NCI-H524 (cell line): ENCODE measurements around the gene SYT12.
A peak's percentile ranks its signal among the peaks of the same experiment; 100 is the strongest.
"Not testable (repeated sequence)": the region's sequence is repeated elsewhere in the genome, so short reads cannot be mapped to it uniquely, and the experiment has no call there.

Experiments
- DNase-seq, 2 experiments: peaks; one replicate each; lab custom pipeline; 2025; lab: John Stamatoyannopoulos, UW

Gene SYT12

GRCh38 chr11:66996609-66997273, 26.2 kb upstream of the SYT12 start:
- DNase-seq: peak; percentile 23 to 37

DNA sequence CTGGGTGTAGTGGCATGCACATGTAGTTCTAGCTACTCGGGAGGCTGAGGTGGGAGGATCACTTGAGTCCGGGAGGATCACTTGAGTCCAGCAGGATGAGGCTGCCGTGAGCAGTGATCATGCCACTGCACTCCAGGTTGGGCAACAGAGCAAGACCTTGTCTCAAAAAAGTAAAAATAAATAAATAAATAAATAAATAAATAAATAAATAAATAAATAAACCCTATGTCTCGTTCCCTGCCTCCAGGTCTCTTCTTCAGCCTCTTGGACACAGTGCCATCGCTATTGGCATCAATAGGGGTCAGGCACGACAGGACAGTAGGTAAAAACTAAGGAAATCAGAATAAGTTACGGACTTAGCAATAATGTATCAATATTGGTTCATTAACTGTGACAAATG, 23.4 kb upstream of the SYT12 start:
- no peak for DNase-seq

GRCh38 chr11:67001332-67001731, 21.6 kb upstream of the SYT12 start:
- no peak for DNase-seq

- DNase-seq: no peak
Observed at GRCh38 chr11:67002297-67002913, 20.5 kb upstream of the SYT12 start.

DNA sequence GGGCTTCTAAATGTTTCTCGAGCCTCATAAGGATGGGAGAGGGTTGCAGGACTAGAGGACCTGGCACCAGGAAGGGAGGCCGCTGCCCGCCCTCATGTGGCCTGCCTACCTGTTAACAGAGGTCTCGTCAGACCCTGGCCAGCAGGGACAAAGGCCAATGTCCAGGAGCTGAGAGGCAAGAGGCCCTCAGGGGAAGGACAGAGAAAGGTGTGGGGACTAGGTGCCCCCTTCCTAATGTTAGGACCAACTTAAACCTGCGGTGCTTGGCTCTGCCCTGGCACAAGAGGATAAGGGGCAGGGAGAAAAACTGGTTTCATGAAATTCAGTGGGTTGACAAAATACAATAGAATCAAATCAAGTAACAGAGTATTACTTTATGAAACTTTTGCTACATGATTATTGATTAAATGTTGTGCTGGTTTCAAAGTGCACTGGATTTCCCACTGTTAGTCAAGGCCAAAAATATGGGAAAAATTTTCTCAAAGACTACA, 20.0 kb upstream of the SYT12 start:
- DNase-seq: no peak

DNA sequence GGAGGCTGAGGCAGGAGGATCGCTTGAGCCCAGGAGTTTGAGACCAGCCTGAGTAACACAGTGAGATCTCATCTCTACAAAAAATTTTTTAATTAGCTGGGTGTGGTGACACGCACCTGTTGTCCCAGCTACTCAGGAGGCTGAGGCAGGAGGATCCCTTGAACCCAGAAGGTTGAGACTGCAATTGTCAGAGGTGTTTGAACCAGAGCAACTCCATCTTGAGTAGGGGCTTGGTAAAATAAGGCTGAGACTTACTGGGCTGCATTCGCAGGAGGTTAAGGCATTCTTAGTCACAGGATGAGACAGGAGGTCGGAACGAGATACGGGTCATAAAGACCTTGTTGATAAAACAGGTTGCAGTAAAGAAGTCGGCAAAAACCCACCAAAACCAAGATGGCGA, 17.7 kb upstream of the SYT12 start:
- not testable (repeated sequence) for DNase-seq

DNA sequence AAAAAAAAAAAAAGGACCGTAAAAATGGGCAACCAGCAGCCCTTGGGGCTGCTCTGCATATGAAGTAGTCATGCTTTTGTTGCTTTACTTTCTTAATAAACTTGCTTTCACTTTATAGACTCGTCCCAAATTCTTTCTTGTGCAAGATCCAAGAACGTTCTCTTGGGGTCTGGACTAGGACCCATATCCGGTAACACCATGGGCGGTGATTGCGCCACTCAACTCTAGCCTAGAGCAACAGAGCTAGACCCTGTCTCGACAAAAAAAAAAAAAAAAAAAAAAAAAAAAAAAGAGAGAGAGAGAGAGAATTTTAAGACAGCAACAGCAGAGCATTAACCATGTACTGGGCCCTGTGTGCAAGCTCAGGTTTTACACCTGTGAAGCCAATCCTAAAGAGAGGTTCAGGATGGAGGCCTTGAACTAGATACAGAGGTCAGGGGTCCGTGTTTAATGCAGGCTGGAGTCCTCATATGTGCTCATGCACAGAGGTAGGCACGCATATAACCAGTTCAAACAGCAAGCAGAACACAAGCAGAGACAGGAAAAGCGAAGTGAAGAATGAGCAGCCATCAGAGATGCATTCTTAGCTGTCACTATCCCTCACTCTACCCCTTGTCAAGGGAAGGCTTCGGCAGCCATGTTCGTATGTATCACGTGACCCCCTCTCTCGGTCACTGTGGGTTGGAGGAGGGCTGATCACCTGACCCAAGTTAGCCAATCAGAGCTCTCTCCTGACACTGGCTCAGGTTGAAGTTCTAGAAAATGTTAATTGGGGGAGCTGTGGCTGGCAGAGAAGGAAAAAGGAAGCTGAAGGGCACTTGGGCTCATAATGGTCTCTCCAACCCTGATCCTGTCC, 16.7 kb upstream of the SYT12 start:
- peak; percentile 39 to 59 for DNase-seq

GRCh38 chr11:67007126-67007525, 15.8 kb upstream of the SYT12 start:
- no peak for DNase-seq

GRCh38 chr11:67010296-67010905, 12.5 kb upstream of the SYT12 start:
- DNase-seq: no peak

DNA sequence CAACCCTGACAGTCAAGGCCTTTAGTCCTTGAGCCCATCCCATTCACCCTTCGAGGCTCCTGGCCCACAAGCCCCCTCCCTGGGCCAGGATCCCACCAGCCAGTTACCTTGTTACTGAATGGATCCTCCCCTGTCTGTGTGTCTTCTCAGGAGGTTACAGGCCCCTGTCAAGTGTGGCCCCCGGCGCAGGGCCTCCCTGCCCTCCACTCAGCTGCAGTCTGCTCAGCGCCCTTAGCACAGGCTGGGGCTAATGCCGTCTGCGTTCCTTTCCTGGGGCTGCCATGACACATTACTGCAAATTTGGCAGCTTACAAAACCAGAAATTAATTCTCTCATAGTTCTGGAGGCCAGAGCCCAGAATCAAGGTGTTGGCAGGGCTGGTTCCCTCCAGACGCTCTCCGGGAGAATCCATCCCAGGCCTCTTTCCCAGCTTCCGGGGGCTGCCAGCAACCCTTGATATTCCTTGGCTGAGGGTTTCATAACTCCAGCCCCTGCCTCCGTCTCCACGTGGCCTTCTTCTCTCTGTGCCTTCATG, 9.4 kb upstream of the SYT12 start:
- DNase-seq: no peak

DNA sequence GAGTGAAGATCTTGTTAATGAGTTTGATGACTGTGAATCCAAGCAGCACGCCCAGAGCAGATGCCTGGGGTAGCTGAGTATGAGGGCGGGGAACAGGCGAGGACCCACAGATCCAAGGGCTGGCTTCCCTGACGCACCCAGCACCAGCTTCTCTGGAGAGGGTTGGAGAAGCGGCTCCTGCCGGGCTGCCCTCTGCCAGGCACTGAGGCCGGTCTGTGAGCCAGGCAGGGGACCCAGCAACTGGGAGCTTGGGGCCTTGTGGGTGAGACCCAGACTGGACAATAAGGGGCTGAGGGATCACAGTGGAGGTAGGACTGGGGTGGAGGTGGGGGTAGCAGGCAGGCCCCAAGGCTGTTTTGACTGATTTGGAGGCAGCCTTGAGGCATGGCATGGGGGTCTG, 8.6 kb upstream of the SYT12 start:
- DNase-seq: no peak

- no peak for DNase-seq
Observed at GRCh38 chr11:67015048-67015447, 7.9 kb upstream of the SYT12 start.

- no peak for DNase-seq
Observed at GRCh38 chr11:67016550-67016949, 6.4 kb upstream of the SYT12 start.

DNA sequence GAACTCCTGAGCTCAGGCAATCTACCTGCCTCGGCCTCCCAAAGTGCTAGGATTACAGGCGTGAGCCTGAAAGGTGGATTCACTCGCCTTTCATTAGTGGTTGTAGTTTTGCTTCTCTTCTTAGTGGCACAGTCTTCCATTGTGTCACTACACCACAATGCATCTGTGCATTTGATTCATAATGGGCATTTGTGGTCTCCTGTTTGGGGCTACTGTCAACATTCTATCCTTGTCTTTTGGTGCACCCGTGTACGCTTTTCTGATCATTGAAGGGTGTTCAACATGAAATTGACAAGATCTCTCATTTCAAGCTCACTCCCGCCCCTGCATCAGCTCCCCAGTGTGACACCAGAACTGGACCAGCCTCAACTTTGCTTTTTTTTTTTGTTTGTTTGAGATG, 2.0 kb upstream of the SYT12 start:
- no peak for DNase-seq

DNA sequence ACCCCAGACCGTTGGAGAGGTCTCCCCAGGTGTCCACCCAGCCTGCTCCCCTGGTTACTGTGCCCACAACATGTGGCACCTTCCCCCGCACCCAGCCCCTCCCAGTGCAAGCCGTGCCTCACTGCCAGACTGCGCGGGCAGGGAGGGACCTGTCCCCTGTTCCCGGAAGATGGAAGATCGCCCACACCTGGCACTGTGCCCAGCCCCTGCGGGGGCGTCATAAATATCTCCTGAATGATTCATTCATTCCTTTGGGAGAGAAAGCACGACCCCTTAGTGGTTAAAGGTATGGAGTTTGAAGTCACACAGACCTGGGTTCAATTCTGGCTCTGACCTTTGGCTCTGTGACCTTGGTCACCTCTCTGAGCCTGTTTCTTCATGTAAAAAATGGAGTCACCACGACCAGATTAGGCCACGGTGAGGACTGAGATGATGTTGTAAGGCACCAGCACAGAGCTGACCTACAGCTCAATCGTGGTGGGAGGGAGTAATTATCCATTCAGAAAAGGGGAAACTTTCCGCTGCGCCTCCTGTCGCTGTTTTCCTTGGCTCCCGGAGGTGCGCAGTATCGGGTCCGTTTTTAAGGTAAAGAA, 497 bp upstream of the SYT12 start:
- peak in 1 of 2 experiments; percentile 16 for DNase-seq

DNA sequence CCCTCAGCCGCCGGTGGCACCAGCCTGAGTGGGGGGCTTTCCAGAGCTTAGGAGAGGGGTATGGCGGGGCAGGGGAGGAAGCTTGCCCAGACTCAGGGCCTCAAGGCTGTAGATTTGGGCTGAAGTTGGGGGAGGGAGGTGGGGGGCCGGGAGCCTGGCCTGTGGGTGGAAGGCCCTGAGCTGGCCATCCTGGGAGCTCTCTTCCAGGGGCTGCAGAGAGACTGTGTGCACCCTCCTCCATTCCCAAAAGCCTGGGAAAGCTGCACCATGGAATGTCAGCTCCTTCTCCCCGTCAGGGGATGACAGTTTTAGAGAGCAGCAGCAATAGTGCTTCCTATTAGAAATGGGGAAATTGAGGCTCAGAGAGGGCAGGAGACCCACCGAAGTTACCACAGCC, 1.0 kb downstream of the SYT12 start:
- no peak for DNase-seq

- no peak for DNase-seq
Observed at GRCh38 chr11:67024410-67024809, 1.5 kb downstream of the SYT12 start.

DNA sequence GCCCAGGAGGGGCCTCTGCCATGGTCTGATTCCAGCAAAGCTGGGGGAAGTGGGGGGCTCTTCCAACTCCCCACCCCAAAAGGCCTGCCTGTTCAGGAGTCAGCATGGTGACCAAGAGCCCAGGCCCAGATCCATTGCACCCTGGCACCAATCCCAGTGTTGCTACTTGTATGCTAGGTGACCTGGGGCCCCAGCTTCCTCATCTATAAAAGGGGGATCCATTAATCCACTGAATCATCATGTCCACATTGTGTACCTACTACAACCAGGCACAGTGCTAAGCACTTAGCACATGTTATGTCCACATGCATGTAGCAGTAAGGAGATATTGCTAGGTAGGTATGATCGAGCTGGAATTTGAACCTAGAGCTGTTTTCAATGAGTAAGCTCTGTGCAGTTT, 2.0 kb downstream of the SYT12 start:
- no peak for DNase-seq

GRCh38 chr11:67025750-67026149, 2.8 kb downstream of the SYT12 start:
- DNase-seq: no peak

DNA sequence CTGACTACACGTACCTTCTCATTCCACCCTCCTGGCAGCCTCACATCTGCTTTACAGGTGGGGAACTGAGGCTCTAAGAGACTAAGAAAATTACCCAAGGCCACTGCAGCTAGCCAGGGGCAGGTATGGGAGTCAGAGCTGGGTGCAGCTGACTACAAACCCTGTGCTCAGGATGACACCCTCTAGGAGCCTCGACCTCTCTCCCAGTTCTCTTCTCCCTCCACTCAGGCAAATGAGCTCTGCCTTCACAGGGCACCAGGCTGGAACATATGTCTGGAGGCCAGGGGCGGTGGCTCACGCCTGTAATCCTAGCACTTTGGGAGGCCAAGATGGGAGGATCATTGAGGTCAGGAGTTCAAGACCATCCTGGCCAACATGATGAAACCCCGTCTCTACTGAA, 4.0 kb downstream of the SYT12 start:
- DNase-seq: no peak

- DNase-seq: no peak
Observed at GRCh38 chr11:67027483-67027930, 4.6 kb downstream of the SYT12 start.
